ENCODE results near the gene GRIA3.

DNA sequence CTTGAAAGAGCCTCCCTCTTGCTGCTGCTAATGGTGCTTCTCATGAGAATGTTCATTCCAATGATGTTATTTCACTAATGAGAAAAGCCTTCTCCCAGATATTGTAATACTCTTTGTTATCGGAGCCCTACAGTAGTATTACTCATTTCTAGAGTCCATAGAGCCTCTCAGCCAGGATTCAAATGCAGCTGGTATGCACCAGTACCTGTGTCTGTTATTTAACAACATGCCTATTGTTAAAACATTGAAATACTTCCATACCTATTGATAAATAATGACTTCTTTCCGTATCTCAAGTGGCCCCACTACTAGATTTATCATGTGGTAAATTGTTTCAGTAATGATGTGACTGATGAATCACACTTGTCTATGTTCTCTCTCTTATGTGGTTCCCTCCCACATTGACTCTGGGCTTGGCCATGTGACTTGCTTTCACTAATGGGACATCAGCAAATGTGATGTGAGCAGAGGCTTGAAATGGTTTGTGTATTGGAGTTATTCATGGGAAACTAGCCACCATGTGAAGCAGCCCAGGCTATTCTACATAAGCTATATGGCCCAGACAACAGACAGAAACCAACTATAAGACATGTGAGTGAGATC, 341.1 kb downstream of the GRIA3 start:
- no peak for TF ChIP-seq CTCF (IDR thresholded peaks at IDR 0.05 in 8 of 11, conservative IDR thresholded peaks at IDR 0.05 in 3 of 11)
- no peak for TF ChIP-seq POLR2A (IDR thresholded peaks at IDR 0.05)
